Endodermal cell (in vitro differentiated cells): ENCODE results near the gene SNPH. TPM values are rescaled to one million over a fixed set of nuclear protein-coding genes. Genes with fewer than 3 reads are reported as not detected.

Experiments
- DNase-seq: peaks from one replicate; pipeline ENCODE4 v3.0.0-alpha.2; 2017
- H3K27ac ChIP-seq: 2 replicates; pipeline ENCODE4 v1.5.1; 2013; ENCODE audit warnings: mild to moderate bottlenecking, low read depth, low read length, moderate library complexity
- H3K27me3 ChIP-seq: 2 replicates; pipeline ENCODE4 v1.6.1; 2013; ENCODE audit warnings: mild to moderate bottlenecking, low read length, moderate library complexity; ENCODE audit not compliant: insufficient read depth, control insufficient read depth, poor library complexity, severe bottlenecking
- H3K36me3 ChIP-seq: 2 replicates; pipeline ENCODE4 v1.7.0; 2013; ENCODE audit warnings: mild to moderate bottlenecking, low read length, moderate library complexity; ENCODE audit not compliant: control insufficient read depth, insufficient read depth
- H3K4me1 ChIP-seq: one replicate; pipeline ENCODE4 v1.7.0; 2013; ENCODE audit warnings: low read length; ENCODE audit not compliant: control insufficient read depth, insufficient read depth
- H3K4me3 ChIP-seq: 2 replicates; pipeline ENCODE4 v1.5.1; 2013; ENCODE audit warnings: mild to moderate bottlenecking, low read length, moderate library complexity
- H3K9ac ChIP-seq: 2 replicates; pipeline ENCODE4 v1.6.1; 2013; ENCODE audit warnings: mild to moderate bottlenecking, low read length, moderate library complexity; ENCODE audit not compliant: poor library complexity, severe bottlenecking; ENCODE audit errors: extremely low read depth
- H3K9me3 ChIP-seq: 2 replicates; pipeline ENCODE4 v1.6.1; 2013; ENCODE audit warnings: mild to moderate bottlenecking, low read length, moderate library complexity; ENCODE audit not compliant: control insufficient read depth
- H3K27ac Mint-ChIP-seq: 2 replicates; pipeline ENCODE4 v1.8.0; 2020; ENCODE audit warnings: mixed read lengths
- H3K27me3 Mint-ChIP-seq: 2 replicates; pipeline ENCODE4 v1.8.0; 2021; ENCODE audit warnings: mild to moderate bottlenecking, mixed read lengths; ENCODE audit not compliant: insufficient read depth
- H3K36me3 Mint-ChIP-seq: 2 replicates; pipeline ENCODE4 v1.8.0; 2020; ENCODE audit warnings: low read depth, mixed read lengths
- H3K4me1 Mint-ChIP-seq: 2 replicates; pipeline ENCODE4 v1.8.0; 2020; ENCODE audit warnings: mixed read lengths
- H3K4me3 Mint-ChIP-seq: 2 replicates; pipeline ENCODE4 v1.8.0; 2020; ENCODE audit warnings: mild to moderate bottlenecking, moderate library complexity, mixed read lengths
- H3K9me3 Mint-ChIP-seq: 2 replicates; pipeline ENCODE4 v1.8.0; 2020; ENCODE audit warnings: mild to moderate bottlenecking, mixed read lengths
- WGBS, 2 experiments: methylation state at CpG; one replicate each; pipeline versions ENCODE4 v1.1.5 to v1.1.7; 2013; ENCODE audit warnings: missing lambda C conversion rate in 2 of 2, mixed read lengths in 1 of 2; ENCODE audit not compliant: insufficient coverage in 1 of 2, insufficient read length in 1 of 2; 5-methylcytosine and 5-hydroxymethylcytosine counted together
- total RNA-seq, 2 donors: library from RNA; stranded (reverse); fragmentation: NEBNext Ultra II Directional in 1 of 2; extraction: Animal tissue kit (Norgen Biotek cat#: 25700) in 1 of 2; gene quantifications; 2 replicates in 1 of 2; 3 replicates in 1 of 2; pipeline ENCODE4 v1.2.1, GENCODE V29; 2021
- TF ChIP-seq, protein P1 (sequence below): fragments of 200-600 bp; sonication (generic); conservative IDR thresholded peaks from 2 replicates; pipeline ENCODE4 v1.5.0; 2021; ENCODE audit warnings: antibody characterized with exemption, mild to moderate bottlenecking

SNPH gene
- total RNA-seq, 2 donors from 2014 or later, result 2.2 to 4.9 TPM

DNA sequence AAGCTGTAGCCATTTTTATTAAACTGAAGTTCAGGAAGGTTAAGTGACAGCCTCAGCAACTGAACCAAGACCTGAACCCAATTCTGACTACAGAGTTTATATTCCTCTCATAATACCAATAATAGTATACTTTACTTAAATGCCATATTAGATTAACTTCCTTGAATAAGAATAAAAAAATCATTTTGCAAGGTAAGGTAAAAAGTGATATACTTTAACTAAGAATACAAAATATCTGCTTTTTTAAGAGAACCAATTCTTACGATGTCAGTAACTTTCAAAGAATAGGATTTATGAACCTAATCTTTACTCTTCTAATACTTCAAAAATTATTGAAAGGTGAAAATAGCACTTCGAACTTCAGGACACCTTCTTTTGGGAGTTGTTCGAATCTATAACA lies 36.6 kb upstream of the SNPH start:
- no peak for DNase-seq
- no peaks in the 10 kb centered on the region for H3K9me3 Mint-ChIP-seq
- peaks cover 3% of the 10 kb centered on the region for H3K4me1 Mint-ChIP-seq
- no peak overlapping the region for H3K4me3 Mint-ChIP-seq
- peaks cover 47% of the 10 kb centered on the region for H3K27me3 Mint-ChIP-seq
- Histone ChIP-seq H3K9ac (no peak overlapping the region), H3K36me3 (no peaks in the 10 kb centered on the region), H3K4me3 (no peak overlapping the region), H3K4me1 (no peaks in the 10 kb centered on the region), H3K27ac (no peak overlapping the region), H3K9me3 (no peaks in the 10 kb centered on the region), H3K27me3 (peaks cover 59% of the 10 kb centered on the region)
- no peak overlapping the region for H3K27ac Mint-ChIP-seq
- 86 to 93% methylated on average over 2 to 3 of the region's 3 CpGs for WGBS, 2 experiments
- TF ChIP-seq, protein P1, sequence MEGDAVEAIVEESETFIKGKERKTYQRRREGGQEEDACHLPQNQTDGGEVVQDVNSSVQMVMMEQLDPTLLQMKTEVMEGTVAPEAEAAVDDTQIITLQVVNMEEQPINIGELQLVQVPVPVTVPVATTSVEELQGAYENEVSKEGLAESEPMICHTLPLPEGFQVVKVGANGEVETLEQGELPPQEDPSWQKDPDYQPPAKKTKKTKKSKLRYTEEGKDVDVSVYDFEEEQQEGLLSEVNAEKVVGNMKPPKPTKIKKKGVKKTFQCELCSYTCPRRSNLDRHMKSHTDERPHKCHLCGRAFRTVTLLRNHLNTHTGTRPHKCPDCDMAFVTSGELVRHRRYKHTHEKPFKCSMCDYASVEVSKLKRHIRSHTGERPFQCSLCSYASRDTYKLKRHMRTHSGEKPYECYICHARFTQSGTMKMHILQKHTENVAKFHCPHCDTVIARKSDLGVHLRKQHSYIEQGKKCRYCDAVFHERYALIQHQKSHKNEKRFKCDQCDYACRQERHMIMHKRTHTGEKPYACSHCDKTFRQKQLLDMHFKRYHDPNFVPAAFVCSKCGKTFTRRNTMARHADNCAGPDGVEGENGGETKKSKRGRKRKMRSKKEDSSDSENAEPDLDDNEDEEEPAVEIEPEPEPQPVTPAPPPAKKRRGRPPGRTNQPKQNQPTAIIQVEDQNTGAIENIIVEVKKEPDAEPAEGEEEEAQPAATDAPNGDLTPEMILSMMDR, result no peak
- no peaks in the 10 kb centered on the region for H3K36me3 Mint-ChIP-seq

GRCh38 chr20:1232286-1233111 lies 33.6 kb upstream of the SNPH start:
- TF ChIP-seq, protein P1, result no peak
- Histone ChIP-seq H3K9me3 (no peaks in the 10 kb centered on the region), H3K27ac (no peak overlapping the region), H3K4me1 (no peaks in the 10 kb centered on the region), H3K9ac (no peak overlapping the region), H3K27me3 (peaks cover 43% of the 10 kb centered on the region), H3K36me3 (no peaks in the 10 kb centered on the region), H3K4me3 (no peak overlapping the region)
- no peak for DNase-seq
- peaks cover 36% of the 10 kb centered on the region for H3K27me3 Mint-ChIP-seq
- no peaks in the 10 kb centered on the region for H3K4me1 Mint-ChIP-seq
- 98 to 100% methylated on average over 3 of the region's 3 CpGs for WGBS, 2 experiments
- H3K9me3 Mint-ChIP-seq, result no peaks in the 10 kb centered on the region
- no peak overlapping the region for H3K27ac Mint-ChIP-seq
- H3K36me3 Mint-ChIP-seq, result no peaks in the 10 kb centered on the region
- no peak overlapping the region for H3K4me3 Mint-ChIP-seq

- no peak overlapping the region for H3K4me3 ChIP-seq
- Mint-ChIP-seq H3K4me1 (no peaks in the 10 kb centered on the region), H3K9me3 (no peaks in the 10 kb centered on the region), H3K27ac (no peak overlapping the region), H3K36me3 (no peaks in the 10 kb centered on the region), H3K4me3 (no peak overlapping the region), H3K27me3 (peaks cover 11% of the 10 kb centered on the region)
- no peaks in the 10 kb centered on the region for H3K36me3 ChIP-seq
- no peak overlapping the region for H3K9ac ChIP-seq
- no peaks in the 10 kb centered on the region for H3K27me3 ChIP-seq
- H3K4me1 ChIP-seq, result no peaks in the 10 kb centered on the region
- TF ChIP-seq, protein P1, result no peak
- H3K27ac ChIP-seq, result no peak overlapping the region
- 79 to 86% methylated on average over 1 to 5 of the region's 5 CpGs for WGBS, 2 experiments
- H3K9me3 ChIP-seq, result no peaks in the 10 kb centered on the region
- DNase-seq, result no peak
These were observed 25.5 kb upstream of the SNPH start for GRCh38 chr20:1240549-1240948.
